ENCODE measurements around the gene RTF1. TPM values are rescaled to one million over a fixed set of nuclear protein-coding genes. Genes with fewer than 3 reads are reported as not detected.
A peak's percentile ranks its signal among the peaks of the same experiment; 100 is the strongest.
"Not testable (repeated sequence)": the region's sequence is repeated elsewhere in the genome, so short reads cannot be mapped to it uniquely, and the experiment has no call there.

RTF1 gene
- total and polyA plus RNA-seq, 4 donors = 15.4 to 36.8 (median 28.3) TPM

GRCh38 chr15:41424809-41425208 is 7.9 kb downstream of the RTF1 start:
- Histone ChIP-seq H3K4me1 (ENCODE audit: control insufficient read depth in 1 of 2, insufficient read depth in 2 of 2, low read length in 2 of 2) (no peaks in the 10 kb centered on the region), H3K36me3 (ENCODE audit: control insufficient read depth in 1 of 2, insufficient read depth in 2 of 2, low read length in 1 of 2) (no peaks in the 10 kb centered on the region), H3K27me3 (ENCODE audit: control insufficient read depth in 1 of 2, insufficient read depth in 2 of 2, low read length in 1 of 2) (no peaks in the 10 kb centered on the region), H3K27ac (ENCODE audit: low read depth in 1 of 2, low read length in 2 of 2) (no peak overlapping the region), H3K4me3 (ENCODE audit: low read length in 2 of 2) (no peak overlapping the region), H3K9me3 (ENCODE audit: control insufficient read depth, low read length) (no peaks in the 10 kb centered on the region)
- 96 to 98% methylated on average over 14 of the region's 14 CpGs for WGBS, 2 donors
- DNase-seq (no peak), ATAC-seq (ENCODE audit: low FRiP score) (no peak)
- intact Hi-C loops (cut with DNase I) = no loop called here

GRCh38 chr15:41425907-41426306 is 9.0 kb downstream of the RTF1 start:
- H3K36me3 ChIP-seq (ENCODE audit: control insufficient read depth in 1 of 2, insufficient read depth in 2 of 2, low read length in 1 of 2); H3K27me3 ChIP-seq (ENCODE audit: control insufficient read depth in 1 of 2, insufficient read depth in 2 of 2, low read length in 1 of 2); H3K9me3 ChIP-seq (ENCODE audit: control insufficient read depth, low read length); H3K4me3 ChIP-seq (ENCODE audit: low read length in 2 of 2); ATAC-seq (ENCODE audit: low FRiP score); intact Hi-C loops (cut with DNase I); H3K27ac ChIP-seq (ENCODE audit: low read depth in 1 of 2, low read length in 2 of 2); H3K4me1 ChIP-seq (ENCODE audit: control insufficient read depth in 1 of 2, insufficient read depth in 2 of 2, low read length in 2 of 2); DNase-seq: not testable (repeated sequence)
- WGBS, 2 donors = 95 to 97% methylated on average over 5 of the region's 5 CpGs

GRCh38 chr15:41429003-41429890 is 12.4 kb downstream of the RTF1 start:
- intact Hi-C loops (cut with DNase I) = no loop called here
- no peaks in the 10 kb centered on the region for H3K27me3 ChIP-seq (ENCODE audit: control insufficient read depth in 1 of 2, insufficient read depth in 2 of 2, low read length in 1 of 2)
- H3K4me1 ChIP-seq (ENCODE audit: control insufficient read depth in 1 of 2, insufficient read depth in 2 of 2, low read length in 2 of 2) = no peaks in the 10 kb centered on the region
- no peak overlapping the region for H3K4me3 ChIP-seq (ENCODE audit: low read length in 2 of 2)
- no peak overlapping the region for H3K27ac ChIP-seq (ENCODE audit: low read depth in 1 of 2, low read length in 2 of 2)
- WGBS, 2 donors = 88 to 91% methylated on average over 10 of the region's 10 CpGs
- H3K9me3 ChIP-seq (ENCODE audit: control insufficient read depth, low read length) = no peaks in the 10 kb centered on the region
- ATAC-seq (ENCODE audit: low FRiP score) = no peak
- DNase-seq = no peak
- no peaks in the 10 kb centered on the region for H3K36me3 ChIP-seq (ENCODE audit: control insufficient read depth in 1 of 2, insufficient read depth in 2 of 2, low read length in 1 of 2)

GRCh38 chr15:41435037-41435786 is 18.3 kb downstream of the RTF1 start:
- H3K36me3 ChIP-seq (ENCODE audit: control insufficient read depth in 1 of 2, insufficient read depth in 2 of 2, low read length in 1 of 2) = no peaks in the 10 kb centered on the region
- no peak overlapping the region for H3K27ac ChIP-seq (ENCODE audit: low read depth in 1 of 2, low read length in 2 of 2)
- ATAC-seq (ENCODE audit: low FRiP score) = no peak
- H3K4me1 ChIP-seq (ENCODE audit: control insufficient read depth in 1 of 2, insufficient read depth in 2 of 2, low read length in 2 of 2) = no peaks in the 10 kb centered on the region
- intact Hi-C loops (cut with DNase I) = no loop called here
- 87 to 89% methylated on average over 4 of the region's 4 CpGs for WGBS, 2 donors
- no peak for DNase-seq
- no peaks in the 10 kb centered on the region for H3K27me3 ChIP-seq (ENCODE audit: control insufficient read depth in 1 of 2, insufficient read depth in 2 of 2, low read length in 1 of 2)
- no peak overlapping the region for H3K4me3 ChIP-seq (ENCODE audit: low read length in 2 of 2)
- no peaks in the 10 kb centered on the region for H3K9me3 ChIP-seq (ENCODE audit: control insufficient read depth, low read length)

- 72 to 74% methylated on average over 4 of the region's 4 CpGs for WGBS, 2 donors
- H3K27ac ChIP-seq (ENCODE audit: low read depth in 1 of 2, low read length in 2 of 2) = no peak overlapping the region
- no peak overlapping the region for H3K4me3 ChIP-seq (ENCODE audit: low read length in 2 of 2)
- ATAC-seq (ENCODE audit: low FRiP score) (no peak), DNase-seq (no peak)
- H3K27me3 ChIP-seq (ENCODE audit: control insufficient read depth in 1 of 2, insufficient read depth in 2 of 2, low read length in 1 of 2) = no peaks in the 10 kb centered on the region
- intact Hi-C loops (cut with DNase I) = no loop called here
- H3K9me3 ChIP-seq (ENCODE audit: control insufficient read depth, low read length) = no peaks in the 10 kb centered on the region
- no peaks in the 10 kb centered on the region for H3K36me3 ChIP-seq (ENCODE audit: control insufficient read depth in 1 of 2, insufficient read depth in 2 of 2, low read length in 1 of 2)
- no peaks in the 10 kb centered on the region for H3K4me1 ChIP-seq (ENCODE audit: control insufficient read depth in 1 of 2, insufficient read depth in 2 of 2, low read length in 2 of 2)
Measured at GRCh38 chr15:41437448-41437847, 20.6 kb downstream of the RTF1 start.

- ATAC-seq (ENCODE audit: low FRiP score) = no peak
- peak in 1 of 2 donors; percentile 58 for DNase-seq
- 33 to 40% methylated on average over 11 of the region's 11 CpGs for WGBS, 2 donors
- H3K36me3 ChIP-seq (ENCODE audit: control insufficient read depth in 1 of 2, insufficient read depth in 2 of 2, low read length in 1 of 2) = no peaks in the 10 kb centered on the region
- H3K4me1 ChIP-seq (ENCODE audit: control insufficient read depth in 1 of 2, insufficient read depth in 2 of 2, low read length in 2 of 2) = no peaks in the 10 kb centered on the region
- peak overlapping the region in 1 of 2 donors; percentile 47 for H3K27ac ChIP-seq (ENCODE audit: low read depth in 1 of 2, low read length in 2 of 2)
- H3K4me3 ChIP-seq (ENCODE audit: low read length in 2 of 2) = no peak overlapping the region
- no peaks in the 10 kb centered on the region for H3K9me3 ChIP-seq (ENCODE audit: control insufficient read depth, low read length)
- intact Hi-C loops (cut with DNase I) = no loop called here
- H3K27me3 ChIP-seq (ENCODE audit: control insufficient read depth in 1 of 2, insufficient read depth in 2 of 2, low read length in 1 of 2) = no peaks in the 10 kb centered on the region
Measured at GRCh38 chr15:41438206-41438605, 21.3 kb downstream of the RTF1 start.

GRCh38 chr15:41438745-41439144 is 21.9 kb downstream of the RTF1 start:
- DNase-seq; H3K4me1 ChIP-seq (ENCODE audit: control insufficient read depth in 1 of 2, insufficient read depth in 2 of 2, low read length in 2 of 2); H3K4me3 ChIP-seq (ENCODE audit: low read length in 2 of 2); H3K9me3 ChIP-seq (ENCODE audit: control insufficient read depth, low read length); H3K36me3 ChIP-seq (ENCODE audit: control insufficient read depth in 1 of 2, insufficient read depth in 2 of 2, low read length in 1 of 2); intact Hi-C loops (cut with DNase I); H3K27ac ChIP-seq (ENCODE audit: low read depth in 1 of 2, low read length in 2 of 2); ATAC-seq (ENCODE audit: low FRiP score); H3K27me3 ChIP-seq (ENCODE audit: control insufficient read depth in 1 of 2, insufficient read depth in 2 of 2, low read length in 1 of 2): not testable (repeated sequence)
- WGBS, 2 donors = 93 to 94% methylated on average over 5 of the region's 5 CpGs

GRCh38 chr15:41443275-41443674 is 26.4 kb downstream of the RTF1 start:
- 82 to 88% methylated on average over 2 of the region's 2 CpGs for WGBS, 2 donors
- no peak for DNase-seq
- H3K27ac ChIP-seq (ENCODE audit: low read depth in 1 of 2, low read length in 2 of 2) = no peak overlapping the region
- no peaks in the 10 kb centered on the region for H3K9me3 ChIP-seq (ENCODE audit: control insufficient read depth, low read length)
- H3K36me3 ChIP-seq (ENCODE audit: control insufficient read depth in 1 of 2, insufficient read depth in 2 of 2, low read length in 1 of 2) = no peaks in the 10 kb centered on the region
- no peak for ATAC-seq (ENCODE audit: low FRiP score)
- H3K4me3 ChIP-seq (ENCODE audit: low read length in 2 of 2) = no peak overlapping the region
- no peaks in the 10 kb centered on the region for H3K27me3 ChIP-seq (ENCODE audit: control insufficient read depth in 1 of 2, insufficient read depth in 2 of 2, low read length in 1 of 2)
- intact Hi-C loops (cut with DNase I) = no loop called here
- no peaks in the 10 kb centered on the region for H3K4me1 ChIP-seq (ENCODE audit: control insufficient read depth in 1 of 2, insufficient read depth in 2 of 2, low read length in 2 of 2)

- Histone ChIP-seq H3K36me3 (ENCODE audit: control insufficient read depth in 1 of 2, insufficient read depth in 2 of 2, low read length in 1 of 2) (no peaks in the 10 kb centered on the region), H3K27me3 (ENCODE audit: control insufficient read depth in 1 of 2, insufficient read depth in 2 of 2, low read length in 1 of 2) (no peaks in the 10 kb centered on the region), H3K9me3 (ENCODE audit: control insufficient read depth, low read length) (no peaks in the 10 kb centered on the region), H3K27ac (ENCODE audit: low read depth in 1 of 2, low read length in 2 of 2) (no peak overlapping the region), H3K4me3 (ENCODE audit: low read length in 2 of 2) (no peak overlapping the region), H3K4me1 (ENCODE audit: control insufficient read depth in 1 of 2, insufficient read depth in 2 of 2, low read length in 2 of 2) (no peaks in the 10 kb centered on the region)
- ATAC-seq (ENCODE audit: low FRiP score) (no peak), DNase-seq (no peak)
- intact Hi-C loops (cut with DNase I) = no loop called here
Measured at GRCh38 chr15:41445399-41445798, 28.5 kb downstream of the RTF1 start.
